ENCODE measurements around the gene RIBC1.

The RIBC1 gene

GRCh38 chrX:53440621-53441517 is 18.2 kb downstream of the RIBC1 start:
- DNase-seq (ENCODE audit: low read depth) = no peak
- no peak for TF ChIP-seq CTCF (IDR thresholded peaks at IDR 0.05; ENCODE audit: low read depth, low read length, missing control alignments)
- in situ Hi-C loops (cut with HindIII; ENCODE audit: low sequenced_read_pairs) = no loop called here
- H3K4me3 ChIP-seq (ENCODE audit: low read depth, low read length) = peak overlapping the region; percentile 40

- no peak for DNase-seq (ENCODE audit: low read depth)
- in situ Hi-C loops (cut with HindIII; ENCODE audit: low sequenced_read_pairs) = no loop called here
- peak overlapping the region; percentile 40 for H3K4me3 ChIP-seq (ENCODE audit: low read depth, low read length)
- no peak for TF ChIP-seq CTCF (IDR thresholded peaks at IDR 0.05; ENCODE audit: low read depth, low read length, missing control alignments)
Measured at GRCh38 chrX:53441531-53442321, 19.1 kb downstream of the RIBC1 start.

- no peak for DNase-seq (ENCODE audit: low read depth)
- no peak for TF ChIP-seq CTCF (IDR thresholded peaks at IDR 0.05; ENCODE audit: low read depth, low read length, missing control alignments)
- H3K4me3 ChIP-seq (ENCODE audit: low read depth, low read length) = no peak overlapping the region
- in situ Hi-C loops (cut with HindIII; ENCODE audit: low sequenced_read_pairs) = no loop called here
Measured at GRCh38 chrX:53442322-53442631, 19.6 kb downstream of the RIBC1 start.

GRCh38 chrX:53445977-53446376 is 23.3 kb downstream of the RIBC1 start:
- in situ Hi-C loops (cut with HindIII; ENCODE audit: low sequenced_read_pairs) = no loop called here
- DNase-seq (ENCODE audit: low read depth) = no peak
- TF ChIP-seq CTCF (IDR thresholded peaks at IDR 0.05; ENCODE audit: low read depth, low read length, missing control alignments) = peak; percentile 69
- H3K4me3 ChIP-seq (ENCODE audit: low read depth, low read length) = no peak overlapping the region

GRCh38 chrX:53447441-53447840 is 24.8 kb downstream of the RIBC1 start:
- no peak for TF ChIP-seq CTCF (IDR thresholded peaks at IDR 0.05; ENCODE audit: low read depth, low read length, missing control alignments)
- no peak overlapping the region for H3K4me3 ChIP-seq (ENCODE audit: low read depth, low read length)
- in situ Hi-C loops (cut with HindIII; ENCODE audit: low sequenced_read_pairs) = no loop called here
- DNase-seq (ENCODE audit: low read depth) = no peak

- no peak overlapping the region for H3K4me3 ChIP-seq (ENCODE audit: low read depth, low read length)
- DNase-seq (ENCODE audit: low read depth) = no peak
- in situ Hi-C loops (cut with HindIII; ENCODE audit: low sequenced_read_pairs) = no loop called here
- TF ChIP-seq CTCF (IDR thresholded peaks at IDR 0.05; ENCODE audit: low read depth, low read length, missing control alignments) = no peak
Measured at GRCh38 chrX:53449632-53450031, 27.0 kb downstream of the RIBC1 start.

Data from astrocyte of the cerebellum (primary cell).